Transverse colon (tissue), 4 donors: ENCODE results near the gene PLK4. TPM values are rescaled to one million over a fixed set of nuclear protein-coding genes. Genes with fewer than 3 reads are reported as not detected.
"Not testable (repeated sequence)": the region's sequence is repeated elsewhere in the genome, so short reads cannot be mapped to it uniquely, and the experiment has no call there.

Experiments
- DNase-seq: peaks from one replicate; pipeline ENCODE4 v3.0.0-alpha.2; 2019
- H3K27ac ChIP-seq, 4 donors: fragments of 200-600 bp; sonication (generic); 2 replicates each; pipeline ENCODE4 v1.5.1; 2016 to 2018; ENCODE audit warnings: inconsistent platforms in 4 of 4
- H3K27me3 ChIP-seq: fragments of 200-600 bp; sonication (generic); 2 replicates; pipeline ENCODE4 v1.5.1; 2017; ENCODE audit warnings: inconsistent platforms
- H3K36me3 ChIP-seq, 4 donors: fragments of 200-600 bp; sonication (generic); 2 replicates each; pipeline ENCODE4 v1.5.1; 2017 to 2019; ENCODE audit warnings: inconsistent platforms in 4 of 4
- H3K4me1 ChIP-seq, 4 donors: fragments of 200-600 bp; sonication (generic); 2 replicates each; pipeline ENCODE4 v1.5.1; 2017 to 2020; ENCODE audit warnings: inconsistent platforms in 4 of 4
- H3K4me3 ChIP-seq, 4 donors: fragments of 200-600 bp; sonication (generic); 1 replicate in 1 of 4; 2 replicates in 3 of 4; pipeline versions ENCODE4 v1.5.1 to v1.6.1; 2017 to 2019; ENCODE audit warnings: inconsistent platforms in 4 of 4
- H3K9me3 ChIP-seq, 2 donors: fragments of 200-600 bp; sonication (generic); 2 replicates each; pipeline ENCODE4 v1.5.1; 2017 to 2019; ENCODE audit warnings: inconsistent platforms in 2 of 2
- CTCF ChIP-seq, 5 experiments: fragments of 200-600 bp in 3 of 5; fragments of 450-650 bp in 2 of 5; sonication (generic) in 3 of 5; IDR thresholded peaks; 1 replicate in 2 of 5; 2 replicates in 3 of 5; pipeline ENCODE4 v1.5.1; 2016 to 2017; ENCODE audit warnings: antibody characterized with exemption in 5 of 5, inconsistent platforms in 3 of 5, mild to moderate bottlenecking in 2 of 5, moderate library complexity in 1 of 5
- EP300 ChIP-seq: sonication (generic); formaldehyde crosslinking; IDR thresholded peaks from one replicate; pipeline ENCODE4 v1.6.1; 2017; ENCODE audit warnings: antibody characterized with exemption, low read depth
- POLR2A ChIP-seq: fragments of 450-650 bp; IDR thresholded peaks from one replicate; pipeline ENCODE4 v1.6.1; 2016; ENCODE audit warnings: antibody characterized with exemption, mild to moderate bottlenecking, moderate library complexity
- POLR2AphosphoS5 ChIP-seq, 3 donors: sonication (generic); formaldehyde crosslinking; IDR thresholded peaks; one replicate each; pipeline ENCODE4 v1.6.1; 2016; ENCODE audit warnings: antibody characterized with exemption in 3 of 3
- WGBS, 2 donors: methylation state at CpG; one replicate each; pipeline ENCODE4 v1.1.5; 2018; ENCODE audit warnings: low coverage in 1 of 2; 5-methylcytosine and 5-hydroxymethylcytosine counted together
- in situ Hi-C, 4 donors: fragments of 200-750 bp; cut with MboI; loops; one replicate each; pipeline versions ENCODE4 v1.15.0 to v1.15.1; 2017; ENCODE audit warnings: low sequenced_read_pairs in 3 of 4, low pct_ligation_motif_present in 1 of 4, low pct_unique_long_range_greater_than_20kb in 1 of 4
- intact Hi-C: fragments of 100-400 bp; cut with DNase I; formaldehyde crosslinking; loops from one replicate; pipeline ENCODE4 v1.15.1; 2023; ENCODE audit warnings: low total_unique reads
- small RNA-seq, 4 donors: library from RNA; depleted of rRNA; stranded (forward); fragments of <200 nt; gene quantifications; one replicate each; pipeline ENCODE3, GENCODE V24; 2016
- total RNA-seq, 4 donors: library from RNA; depleted of rRNA; stranded (reverse); fragments of >200 nt; gene quantifications; one replicate each; pipeline ENCODE4 v1.1.0, GENCODE V29; 2016

The PLK4 gene
- total RNA-seq, 4 donors from 2014 or later = 1.4 to 27.3 (median 2.3) TPM; not detected in 1

- 100% methylated on average over 1 of the region's 1 CpG for WGBS, 2 donors
- Histone ChIP-seq H3K27ac (no peak overlapping the region), H3K36me3 (peaks cover 0 to 14% (median 3%) of the 10 kb centered on the region in 4 donors), H3K27me3 (no peaks in the 10 kb centered on the region), H3K4me1 (no peaks in the 10 kb centered on the region), H3K9me3 (no peaks in the 10 kb centered on the region), H3K4me3 (no peak overlapping the region)
- TF ChIP-seq EP300 = no peak
- TF ChIP-seq POLR2AphosphoS5 (IDR thresholded peaks at IDR 0.05) = no peak
- no peak for TF ChIP-seq POLR2A
- no peak for TF ChIP-seq CTCF (IDR thresholded peaks at IDR 0.05)
- no peak for DNase-seq
- intact Hi-C loops (no loop called here), in situ Hi-C loops (no loop called here)
Observed at GRCh38 chr4:127930175-127930574, 49.5 kb downstream of the PLK4 start.

- H3K9me3 ChIP-seq, H3K27ac ChIP-seq, H3K4me1 ChIP-seq, intact Hi-C loops, DNase-seq, in situ Hi-C loops, H3K4me3 ChIP-seq, H3K27me3 ChIP-seq: not testable (repeated sequence)
- peaks cover 0 to 14% (median 3%) of the 10 kb centered on the region in 4 donors for H3K36me3 ChIP-seq
- WGBS, 2 donors = 83 to 94% methylated on average over 1 to 6 of the region's 6 CpGs
Observed at GRCh38 chr4:127931836-127932235, 51.1 kb downstream of the PLK4 start.

- intact Hi-C loops = no loop called here
- Histone ChIP-seq H3K27ac (no peak overlapping the region), H3K4me3 (no peak overlapping the region), H3K4me1 (no peaks in the 10 kb centered on the region), H3K36me3 (peaks cover 0 to 14% (median 5%) of the 10 kb centered on the region in 4 donors), H3K9me3 (no peaks in the 10 kb centered on the region), H3K27me3 (no peaks in the 10 kb centered on the region)
- 93 to 100% methylated on average over 1 of the region's 1 CpG for WGBS, 2 donors
- in situ Hi-C loops = no loop called here
- DNase-seq = no peak
- TF ChIP-seq EP300 = no peak
- TF ChIP-seq POLR2AphosphoS5 (IDR thresholded peaks at IDR 0.05) = no peak
- TF ChIP-seq POLR2A = no peak
- TF ChIP-seq CTCF (IDR thresholded peaks at IDR 0.05) = no peak
Observed at GRCh38 chr4:127936974-127937373, 56.3 kb downstream of the PLK4 start.

Small RNA genes lying within 50 kb of the gene (small RNA-seq; reads per million reads assigned to genes)
- gene RNU6-583P = 0 reads per million in 4 donors

Other genes starting within 250 kb of the PLK4 start
- 1 to 10 TPM; 4.1 to 6.0 (median 4.8) TPM for gene INTU, start 247.9 kb upstream of the PLK4 start, total RNA-seq
- not detected for gene SLC25A31, start 150.5 kb upstream of the PLK4 start, total RNA-seq
- gene HSPA4L, start 98.6 kb upstream of the PLK4 start, total RNA-seq = 1 to 10 TPM; 1.5 to 3.8 (median 2.8) TPM
- 10 to 100 TPM; 26.6 to 50.5 (median 34.4) TPM for gene MFSD8, start 84.3 kb downstream of the PLK4 start, total RNA-seq
- gene ABHD18, start 84.5 kb downstream of the PLK4 start, total RNA-seq = 10 to 100 TPM; 13.7 to 22.3 (median 16.0) TPM
- 10 to 100 TPM; 35.1 to 49.2 (median 40.1) TPM for gene LARP1B, start 180.4 kb downstream of the PLK4 start, total RNA-seq